K562 (cell line): ENCODE data around the gene CXCR5. TPM values are rescaled to one million over a fixed set of nuclear protein-coding genes. Genes with fewer than 3 reads are reported as not detected.

Experiments
- ATAC-seq: fragments of 200-7000 bp; cut with Tn5 transposase; 3 replicates; pipeline ENCODE4 v1.9.1; 2020; ENCODE audit warnings: moderate library complexity
- BruUV-seq: library from RNA; stranded (reverse); fragments of 400-500 nt; replicated peaks from 2 replicates; lab custom pipeline; 2021; lab: Mats Ljungman, UMichigan
- CTCF ChIA-PET: fragments of 300-600 bp; formaldehyde crosslinking; extraction: SDS; loops from one replicate; lab custom pipeline; 2021; ENCODE audit warnings: low intra/inter-chr PET ratio; lab: Yijun Ruan, JAX
- POLR2A ChIA-PET: fragments of 300-600, 350-650 bp; sonication (Branson Sonifier 250); formaldehyde crosslinking; extraction: SDS; loops from one replicate; lab custom pipeline; 2021; ENCODE audit warnings: antibody characterized with exemption, inconsistent platforms; lab: Yijun Ruan, JAX
- DNase-seq, 4 experiments: peaks; one replicate each; pipeline versions ENCODE4 v3.0.0 to v3.0.0-alpha.2; 2011 to 2018; ENCODE audit warnings: low spot score in 3 of 4, mixed read lengths in 3 of 4; ENCODE audit errors: extremely low read depth in 1 of 4
- FAIRE-seq: peaks from 2 replicates; lab custom pipeline; 2011; peaks lifted over from hg19 to GRCh38; lab: Jason Lieb, UNC
- H2AFZ ChIP-seq: 2 replicates; pipeline ENCODE4 v1.6.0; 2011; ENCODE audit warnings: low read depth, low read length, control low read depth, inconsistent platforms
- H3K27ac ChIP-seq: fragments of 200-600 bp; 3 replicates; pipeline ENCODE4 v1.8.0; 2011; ENCODE audit warnings: low read depth, mild to moderate bottlenecking, control low read depth, inconsistent platforms, low read length, moderate library complexity, mixed read lengths; ENCODE audit errors: extremely low read depth
- H3K27me3 ChIP-seq, 2 experiments: fragments of 300-600 bp in 1 of 2; 2 replicates in 1 of 2; 3 replicates in 1 of 2; pipeline versions ENCODE4 v1.6.0 to v1.8.0; 2011; ENCODE audit warnings: inconsistent platforms in 2 of 2, low read length in 2 of 2, mild to moderate bottlenecking in 1 of 2, mixed read lengths in 1 of 2, moderate library complexity in 1 of 2; ENCODE audit not compliant: control insufficient read depth in 2 of 2, insufficient read depth in 2 of 2
- H3K36me3 ChIP-seq: fragments of 300-600 bp; 3 replicates; pipeline ENCODE4 v1.8.0; 2011; ENCODE audit warnings: mild to moderate bottlenecking, low read length, inconsistent platforms; ENCODE audit not compliant: control insufficient read depth, insufficient read depth
- H3K4me1 ChIP-seq, 2 experiments: fragments of 200-600 bp in 1 of 2; replicated peaks in 1 of 2; 2 replicates in 1 of 2; 3 replicates in 1 of 2; pipeline versions ENCODE4 v1.5.1 to v1.8.0; 2011; ENCODE audit warnings: inconsistent platforms in 2 of 2, low read length in 2 of 2, mild to moderate bottlenecking in 1 of 2, mixed read lengths in 1 of 2, moderate library complexity in 1 of 2; ENCODE audit not compliant: control insufficient read depth in 2 of 2, insufficient read depth in 2 of 2
- H3K4me2 ChIP-seq: 2 replicates; pipeline ENCODE4 v1.6.1; 2011; ENCODE audit warnings: low read length, control low read depth, inconsistent platforms, mixed read lengths; ENCODE audit not compliant: insufficient read depth
- H3K4me3 ChIP-seq: fragments of 200-600 bp; sonication (generic), shearing (Covaris generic); 2 replicates; pipeline ENCODE4 v1.5.1; 2016; ENCODE audit warnings: control low read depth, inconsistent platforms
- H3K79me2 ChIP-seq: fragments of 200-600 bp; 3 replicates; pipeline ENCODE4 v1.8.0; 2011; ENCODE audit warnings: low read length, inconsistent platforms; ENCODE audit not compliant: control insufficient read depth, insufficient read depth
- H3K9ac ChIP-seq, 2 experiments: 2 replicates each; pipeline versions ENCODE4 v1.6.0 to v1.6.1; 2011; ENCODE audit warnings: low read depth in 2 of 2, low read length in 2 of 2, control low read depth in 1 of 2, inconsistent platforms in 1 of 2, mild to moderate bottlenecking in 1 of 2, mixed read lengths in 1 of 2; ENCODE audit not compliant: insufficient read depth in 1 of 2
- H3K9me1 ChIP-seq: one replicate; pipeline ENCODE4 v1.6.0; 2011; ENCODE audit warnings: inconsistent platforms, mild to moderate bottlenecking, low read length, moderate library complexity; ENCODE audit not compliant: control insufficient read depth, insufficient read depth
- H3K9me3 ChIP-seq: replicated peaks from 2 replicates; pipeline ENCODE4 v1.5.1; 2011; ENCODE audit warnings: low read depth, low read length, inconsistent platforms; ENCODE audit not compliant: control insufficient read depth, insufficient read depth
- H4K20me1 ChIP-seq: replicated peaks from 2 replicates; pipeline ENCODE4 v1.6.1; 2011; ENCODE audit warnings: low read length, inconsistent platforms, mixed read lengths; ENCODE audit not compliant: control insufficient read depth, insufficient read depth
- ASH1L ChIP-seq: fragments of 450-650 bp; IDR thresholded peaks from 2 replicates; pipeline ENCODE4 v1.6.1; 2018; ENCODE audit warnings: borderline replicate concordance, mild to moderate bottlenecking, low read depth; ENCODE audit not compliant: partially characterized antibody
- CBX5 ChIP-seq: IDR thresholded peaks from 2 replicates; pipeline ENCODE4 v1.6.1; 2014; ENCODE audit warnings: low read depth, borderline replicate concordance
- HNRNPL ChIP-seq: fragments of 200-400 bp; formaldehyde crosslinking; IDR thresholded peaks from 2 replicates; pipeline ENCODE4 v1.6.1; 2017; ENCODE audit warnings: low read depth, mild to moderate bottlenecking, low read length
- MAFG ChIP-seq: fragments of 450-650 bp; conservative IDR thresholded peaks from 2 replicates; pipeline ENCODE4 v1.6.1; 2016; ENCODE audit warnings: missing genetic modification characterization, missing compliant biosample characterization
- MCM5 ChIP-seq: fragments of 450-650 bp; IDR thresholded peaks from 2 replicates; pipeline ENCODE4 v1.6.1; 2016; ENCODE audit warnings: low read depth
- MYC ChIP-seq, 2 experiments: fragments of 250-450 bp in 1 of 2; sonication (Bioruptor Pico) in 1 of 2; IDR thresholded peaks; 2 replicates each; pipeline versions ENCODE4 v1.5.1 to v1.6.1; 2012 to 2021; ENCODE audit warnings: low read depth in 2 of 2, borderline replicate concordance in 1 of 2, improper control_type of control experiment in 1 of 2, low read length in 1 of 2, mild to moderate bottlenecking in 1 of 2, moderate library complexity in 1 of 2
- POLR3A ChIP-seq: IDR thresholded peaks from 2 replicates; pipeline ENCODE4 v1.6.1; 2011; ENCODE audit warnings: borderline replicate concordance, mild to moderate bottlenecking, moderate library complexity; ENCODE audit not compliant: insufficient read length, insufficient read depth; ENCODE audit errors: extremely low read depth
- POU5F1 ChIP-seq: fragments of 150-350 bp; IDR thresholded peaks from 2 replicates; pipeline ENCODE4 v1.6.1; 2014; ENCODE audit warnings: borderline replicate concordance, low read length, low read depth, mild to moderate bottlenecking; ENCODE audit not compliant: partially characterized antibody
- SMAD2 ChIP-seq: fragments of 150-350 bp; IDR thresholded peaks from 2 replicates; pipeline ENCODE4 v1.6.1; 2014; ENCODE audit warnings: low read depth, mild to moderate bottlenecking, low read length
- SREBF1 ChIP-seq: fragments of 150-350 bp; IDR thresholded peaks from 2 replicates; pipeline ENCODE4 v1.6.1; 2014; ENCODE audit warnings: antibody characterized with exemption, low read depth, low read length, borderline replicate concordance
- USF2 ChIP-seq: sonication (generic); formaldehyde crosslinking; IDR thresholded peaks from 2 replicates; pipeline ENCODE4 v1.5.0; 2020; ENCODE audit warnings: missing genetic modification reagents
- ZBTB1 ChIP-seq: sonication (generic); formaldehyde crosslinking; IDR thresholded peaks from 2 replicates; pipeline ENCODE4 v1.8.1; 2023; ENCODE audit warnings: missing genetic modification reagents, low read depth, mild to moderate bottlenecking, borderline replicate concordance
- ZBTB5 ChIP-seq: fragments of 450-650 bp; IDR thresholded peaks from 2 replicates; pipeline ENCODE4 v1.6.1; 2017; ENCODE audit warnings: antibody characterized with exemption
- ZKSCAN1 ChIP-seq: fragments of 150-350 bp; IDR thresholded peaks from 2 replicates; pipeline ENCODE4 v1.6.1; 2016; ENCODE audit warnings: low read depth, low read length
- ZNF133 ChIP-seq: fragments of 250-450 bp; sonication (Bioruptor Pico); IDR thresholded peaks from 2 replicates; pipeline ENCODE4 v1.4.0; 2020; ENCODE audit warnings: mild to moderate bottlenecking
- ZNF282 ChIP-seq: sonication (generic); formaldehyde crosslinking; IDR thresholded peaks from 2 replicates; pipeline ENCODE4 v1.8.1; 2023; ENCODE audit warnings: missing genetic modification reagents
- ZNF41 ChIP-seq: fragments of 250-450 bp; sonication (Bioruptor Pico); conservative IDR thresholded peaks from 2 replicates; pipeline ENCODE4 v1.4.0; 2020; ENCODE audit warnings: mild to moderate bottlenecking
- ZNF512 ChIP-seq: IDR thresholded peaks from 2 replicates; pipeline ENCODE4 v1.6.1; 2016; ENCODE audit warnings: missing genetic modification characterization, missing compliant biosample characterization
- WGBS: fragments of 100-300 bp; shearing (Covaris generic); methylation state at CpG from one replicate; pipeline ENCODE4 v1.1.6; 2016; ENCODE audit warnings: low coverage, mixed read lengths; ENCODE audit not compliant: insufficient coverage; ENCODE audit errors: missing lambda C conversion rate; 5-methylcytosine and 5-hydroxymethylcytosine counted together
- in situ Hi-C: fragments of 300-500 bp; cut with MboI; formaldehyde crosslinking; loops from 4 replicates; pipeline ENCODE4 v1.15.0; 2018; ENCODE audit warnings: inconsistent platforms, mixed read lengths
- intact Hi-C: fragments of 100-400 bp; cut with micrococcal nuclease; formaldehyde crosslinking; loops from 2 replicates; pipeline ENCODE4 v1.14.2; 2022
- polyA plus RNA-seq, 8 experiments: library from polyadenylated mRNA; depleted of rRNA in 4 of 8; stranded (reverse) in 5 of 8; unstranded in 3 of 8; fragments of >200 nt; fragmentation: Nextera tagmentation in 2 of 8; fragmentation: Illumina TruSeq in 1 of 8; extraction: Ambion mirVana in 2 of 8; extraction: Trizol in 1 of 8; gene quantifications; 2 replicates each; pipeline versions ENCODE4 v1.2.1 to v1.2.3, GENCODE V29; 2011 to 2014; ENCODE audit warnings: inconsistent platforms in 1 of 8, missing spikeins in 1 of 8
- total RNA-seq, 7 experiments: library from RNA; depleted of rRNA in 6 of 7; stranded (reverse); fragments of >200 nt in 6 of 7; fragmentation: Illumina TruSeq in 2 of 7; extraction: Trizol in 2 of 7; gene quantifications; 2 replicates each; pipeline versions ENCODE4 v1.2.1 to v1.2.3, GENCODE V29; 2011 to 2021; ENCODE audit warnings: low replicate concordance in 1 of 7

CXCR5 gene
- total and polyA plus RNA-seq, 9 of the 15 experiments (the other 6 are each of a cell fraction or from before 2014, with no cell fraction given): 0.03 to 0.06 TPM; not detected in 7

- H3K79me2 ChIP-seq: no peaks in the 10 kb centered on the region
- peak; percentile 85 for ATAC-seq
- H3K4me3 ChIP-seq: no peak overlapping the region
- DNase-seq: peak in 3 of 4 experiments; percentile 41 to 48 (median 46)
- no peaks in the 10 kb centered on the region for H3K9me3 ChIP-seq
- H3K4me2 ChIP-seq: no peak overlapping the region
- no peak for FAIRE-seq
- peak overlapping the region; percentile 65 for H2AFZ ChIP-seq
- H3K27me3 ChIP-seq: peaks cover 2 to 8% of the 10 kb centered on the region in 2 experiments; a peak in 2 of 5 replicates
- H4K20me1 ChIP-seq: no peaks in the 10 kb centered on the region
- POLR2A ChIA-PET: interaction anchor here (0.5 to 1.1 kb wide), 2 partner anchors 25 to 148 kb away, joined by 3 read pairs; no protein-coding TSS in a partner anchor
- no peak overlapping the region for H3K27ac ChIP-seq
- CTCF ChIA-PET: no interaction called here
- WGBS: 34% methylated on average over 12 of the region's 13 CpGs
- no peaks in the 10 kb centered on the region for H3K9me1 ChIP-seq
- intact Hi-C loops (no loop called here), in situ Hi-C loops (no loop called here)
- H3K4me1 ChIP-seq: peaks cover 0 to 10% of the 10 kb centered on the region in 2 experiments; a peak in 3 of 5 replicates
- no peaks in the 10 kb centered on the region for H3K36me3 ChIP-seq
- peak overlapping the region in 1 of 2 experiments; percentile 48; a peak in 2 of 4 replicates for H3K9ac ChIP-seq
- BruUV-seq: no TSS peak
- TF ChIP-seq ZBTB1: no peak
- TF ChIP-seq MYC (IDR thresholded peaks at IDR 0.05; ENCODE audit: low read depth, low read length): peak; percentile 35; the same call in 1 of the 2 replicates
- no peak for TF ChIP-seq MYC (CRISPR knock-in tag; IDR thresholded peaks at IDR 0.05; ENCODE audit: borderline replicate concordance, low read depth)
- no peak for TF ChIP-seq ZNF133 (CRISPR knock-in tag)
- no peak for TF ChIP-seq ZNF41 (CRISPR knock-in tag)
- TF ChIP-seq POU5F1: no peak
- TF ChIP-seq HNRNPL: no peak
- no peak for TF ChIP-seq ZBTB5
- TF ChIP-seq ZNF282 (CRISPR knock-in tag): no peak
- no peak for TF ChIP-seq POLR3A
- no peak for TF ChIP-seq SREBF1
- no peak for TF ChIP-seq MCM5
- no peak for TF ChIP-seq CBX5
- no peak for TF ChIP-seq MAFG (tag)
- peak; percentile 44 for TF ChIP-seq USF2
- no peak for TF ChIP-seq ASH1L
- TF ChIP-seq ZNF512 (tag): no peak
- no peak for TF ChIP-seq SMAD2
- no peak for TF ChIP-seq ZKSCAN1
Measured at GRCh38 chr11:118939953-118940598, 56.4 kb downstream of the CXCR5 start.
